ENCODE data around the gene GPR119.
"Not testable (repeated sequence)": the region's sequence is repeated elsewhere in the genome, so short reads cannot be mapped to it uniquely, and the experiment has no call there.

The GPR119 gene

DNA sequence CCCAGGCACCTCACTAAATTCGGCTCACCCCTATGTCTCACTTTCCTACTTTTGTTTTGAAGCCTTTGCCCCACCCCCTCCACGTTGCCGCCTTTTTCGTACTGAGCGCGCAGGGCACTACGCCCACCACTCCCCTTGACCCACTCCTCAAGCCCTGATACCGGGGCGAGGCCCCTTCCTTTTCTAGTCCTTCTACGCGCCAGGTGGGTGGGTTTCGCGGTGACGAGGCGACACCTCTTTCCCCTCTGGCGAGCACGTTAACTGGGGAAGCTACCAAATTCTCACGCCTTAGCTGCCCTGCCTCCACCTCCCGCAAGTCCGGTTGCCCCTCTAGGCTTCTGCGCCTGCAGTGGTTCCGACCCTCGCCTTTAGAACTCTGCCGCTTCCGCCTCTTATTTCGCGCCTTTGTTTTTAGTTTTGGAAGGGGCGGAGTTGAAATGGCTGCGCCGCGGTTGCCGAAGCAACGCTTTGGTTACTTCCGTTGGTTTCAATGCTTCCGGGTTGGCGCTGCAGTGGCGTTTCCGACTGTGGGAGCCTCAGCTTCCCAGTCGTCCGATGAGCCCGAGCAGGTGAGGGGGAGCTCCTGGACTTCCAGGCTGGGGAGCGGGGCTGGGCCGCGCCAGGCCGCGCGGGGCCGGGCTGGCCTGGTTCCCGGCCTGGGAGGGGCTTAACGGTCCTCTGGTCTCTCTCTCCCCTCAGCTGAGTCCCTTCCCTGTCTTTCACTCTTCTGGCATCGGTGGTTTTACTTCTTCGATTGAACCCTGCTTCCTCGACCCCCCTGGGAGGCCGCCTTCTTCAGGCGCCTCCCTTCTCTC lies 45.9 kb downstream of the GPR119 start, which contains the start of gene SLC25A14:
Gene SLC25A14 (plus strand): TSS at position 512 of the 815 bp plus-strand sequence. CDS start 360 bp downstream, outside the sequence.
- DNase-seq (ENCODE audit: low read depth in 2 of 2): no peak

DNA sequence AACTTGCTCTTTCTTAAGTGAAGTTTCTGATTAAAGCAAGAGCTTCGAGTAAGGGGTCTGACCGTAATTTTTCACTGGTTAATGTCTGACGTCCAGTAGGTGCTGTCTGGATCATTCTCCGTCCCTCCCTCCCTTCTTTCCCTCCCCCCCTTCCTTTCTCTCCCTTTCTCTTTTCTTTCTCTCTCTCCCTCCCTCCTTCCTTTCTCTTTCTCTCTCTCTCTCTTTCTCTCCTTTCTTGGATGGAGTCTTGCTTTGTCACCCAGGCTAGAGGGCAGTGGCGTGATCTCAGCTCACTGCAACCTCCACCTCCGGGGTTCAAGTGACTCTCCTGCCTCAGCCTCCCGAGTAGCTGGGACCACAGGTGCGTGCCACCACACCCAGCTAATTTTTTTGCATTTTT lies 46.6 kb downstream of the GPR119 start:
- not testable (repeated sequence) for DNase-seq (ENCODE audit: low read depth in 2 of 2)

DNA sequence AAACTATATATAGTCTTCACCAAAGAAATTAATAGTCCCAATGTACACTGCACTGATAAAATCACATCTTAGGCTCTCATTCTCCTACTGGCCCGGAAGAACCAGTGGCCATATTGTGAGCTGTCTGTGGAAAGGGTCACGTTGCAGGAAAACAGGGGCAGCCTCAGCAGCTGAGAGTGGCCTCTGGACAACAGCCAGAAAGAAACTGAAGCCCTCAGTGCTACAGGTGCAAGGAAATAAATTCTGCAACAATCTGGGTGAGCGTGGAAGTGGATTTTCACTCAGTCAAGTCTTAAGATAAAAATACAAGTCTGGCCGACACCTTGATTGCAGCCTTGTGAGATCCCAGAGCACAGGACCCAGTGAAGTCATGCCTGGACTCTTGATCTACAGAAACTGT lies 48.9 kb downstream of the GPR119 start:
- DNase-seq (ENCODE audit: low read depth in 2 of 2): no peak
